Right hindlimb (tissue), 1 donor: ENCODE results near the gene NEK11.
A peak's percentile ranks its signal among the peaks of the same experiment; 100 is the strongest.
"Not testable (repeated sequence)": the region's sequence is repeated elsewhere in the genome, so short reads cannot be mapped to it uniquely, and the experiment has no call there.

Experiments
- DNase-seq: peaks from one replicate; pipeline ENCODE4 v3.0.0-alpha.2; 2018

NEK11 gene

GRCh38 chr3:131317667-131318066, 291.0 kb downstream of the NEK11 start:
- no peak for DNase-seq

GRCh38 chr3:131323014-131323413, 296.3 kb downstream of the NEK11 start:
- no peak for DNase-seq

GRCh38 chr3:131323792-131324191, 297.1 kb downstream of the NEK11 start:
- no peak for DNase-seq

GRCh38 chr3:131324923-131325322, 298.2 kb downstream of the NEK11 start:
- DNase-seq: no peak

GRCh38 chr3:131326307-131326706, 299.6 kb downstream of the NEK11 start:
- DNase-seq: no peak

- DNase-seq: no peak
Observed at GRCh38 chr3:131328721-131329120, 302.0 kb downstream of the NEK11 start.

- no peak for DNase-seq
Observed at GRCh38 chr3:131329774-131330173, 303.1 kb downstream of the NEK11 start.

GRCh38 chr3:131331456-131332085, 304.9 kb downstream of the NEK11 start:
- not testable (repeated sequence) for DNase-seq

GRCh38 chr3:131338948-131339640, 312.4 kb downstream of the NEK11 start:
- no peak for DNase-seq

- no peak for DNase-seq
Observed at GRCh38 chr3:131341761-131342160, 315.1 kb downstream of the NEK11 start.

GRCh38 chr3:131348911-131349310, 322.2 kb downstream of the NEK11 start:
- DNase-seq: no peak

GRCh38 chr3:131349454-131349853, 322.8 kb downstream of the NEK11 start:
- DNase-seq: no peak

- DNase-seq: no peak
Observed at GRCh38 chr3:131349946-131350347, 323.3 kb downstream of the NEK11 start.

GRCh38 chr3:131350506-131350905, 323.8 kb downstream of the NEK11 start:
- no peak for DNase-seq

GRCh38 chr3:131353016-131353877, 326.6 kb downstream of the NEK11 start:
- no peak for DNase-seq

- no peak for DNase-seq
Observed at GRCh38 chr3:131353986-131354385, 327.3 kb downstream of the NEK11 start.

GRCh38 chr3:131356006-131356595, 329.4 kb downstream of the NEK11 start:
- no peak for DNase-seq

- no peak for DNase-seq
Observed at GRCh38 chr3:131357275-131357674, 330.6 kb downstream of the NEK11 start.

- DNase-seq: no peak
Observed at GRCh38 chr3:131360191-131360755, 333.6 kb downstream of the NEK11 start.

- not testable (repeated sequence) for DNase-seq
Observed at GRCh38 chr3:131361066-131361463, 334.4 kb downstream of the NEK11 start.

- DNase-seq: peak; percentile 64
Observed at GRCh38 chr3:131361464-131362421, 335.1 kb downstream of the NEK11 start.

- no peak for DNase-seq
Observed at GRCh38 chr3:131363275-131363674, 336.6 kb downstream of the NEK11 start.
